ENCODE results near the gene MAMDC4.
"Not testable (repeated sequence)": the region's sequence is repeated elsewhere in the genome, so short reads cannot be mapped to it uniquely, and the experiment has no call there.

MAMDC4 gene

GRCh38 chr9:136839229-136840139, 12.7 kb upstream of the MAMDC4 start:
- FAIRE-seq = no peak

- FAIRE-seq = no peak
Observed at GRCh38 chr9:136840140-136840876, 11.8 kb upstream of the MAMDC4 start.

- FAIRE-seq = no peak
Observed at GRCh38 chr9:136840877-136841645, 11.1 kb upstream of the MAMDC4 start.

GRCh38 chr9:136841646-136842379, 10.3 kb upstream of the MAMDC4 start:
- FAIRE-seq = not testable (repeated sequence)

GRCh38 chr9:136842380-136842948, 9.7 kb upstream of the MAMDC4 start, which contains the start of gene AJM1:
TSS of gene AJM1 (plus strand) at chr9:136842478. CDS start at chr9:136844415, 1,937 bp downstream.
- not testable (repeated sequence) for FAIRE-seq

GRCh38 chr9:136843159-136843800, 8.9 kb upstream of the MAMDC4 start:
- not testable (repeated sequence) for FAIRE-seq

GRCh38 chr9:136843801-136844740, 8.1 kb upstream of the MAMDC4 start:
- not testable (repeated sequence) for FAIRE-seq

GRCh38 chr9:136844761-136845464, 7.2 kb upstream of the MAMDC4 start:
- FAIRE-seq = no peak

- no peak for FAIRE-seq
Observed at GRCh38 chr9:136845465-136846260, 6.5 kb upstream of the MAMDC4 start.

GRCh38 chr9:136846376-136847087, 5.6 kb upstream of the MAMDC4 start:
- no peak for FAIRE-seq

GRCh38 chr9:136847088-136847825, 4.9 kb upstream of the MAMDC4 start:
- FAIRE-seq = no peak

- no peak for FAIRE-seq
Observed at GRCh38 chr9:136847826-136848392, 4.2 kb upstream of the MAMDC4 start.

- no peak for FAIRE-seq
Observed at GRCh38 chr9:136848393-136849037, 3.6 kb upstream of the MAMDC4 start.

- peak; percentile 98 for FAIRE-seq
Observed at GRCh38 chr9:136849038-136849959, 2.8 kb upstream of the MAMDC4 start, which contains the start of gene PHPT1. TSS of gene PHPT1 (plus strand) at chr9:136849409. CDS start at chr9:136849431, 22 bp downstream.

All from endometrium (tissue), 2 donors.